HL-60 (cell line): ENCODE measurements around the gene BCCIP.

Source experiments
- DNase-seq, 2 experiments: peaks; one replicate each; pipeline ENCODE4 v3.0.0-alpha.2; 2010 to 2020; ENCODE audit warnings: low read depth in 1 of 2, low spot score in 1 of 2
- H3K27ac ChIP-seq: fragments of 250-450 bp; sonication (Bioruptor Pico); replicated peaks from 2 replicates; pipeline ENCODE4 v1.5.1; 2020; ENCODE audit warnings: mild to moderate bottlenecking, moderate library complexity
- H3K27me3 ChIP-seq: fragments of 250-450 bp; sonication (Bioruptor Pico); 2 replicates; pipeline ENCODE4 v1.5.1; 2021; ENCODE audit warnings: mild to moderate bottlenecking, moderate library complexity; ENCODE audit not compliant: insufficient read depth, poor library complexity, severe bottlenecking
- H3K4me3 ChIP-seq: replicated peaks from 2 replicates; pipeline ENCODE4 v1.5.1; 2011; ENCODE audit warnings: mild to moderate bottlenecking, control low read depth, low read length; ENCODE audit not compliant: insufficient read depth
- CTCF ChIP-seq: IDR thresholded peaks from one replicate; pipeline ENCODE4 v1.5.1; 2011; ENCODE audit warnings: low read length, control low read depth, inconsistent platforms; ENCODE audit not compliant: insufficient read depth
- GABPA ChIP-seq: IDR thresholded peaks from 2 replicates; pipeline ENCODE4 v1.6.1; 2012; ENCODE audit warnings: low read depth
- POLR2AphosphoS5 ChIP-seq: IDR thresholded peaks from 2 replicates; pipeline ENCODE4 v1.6.1; 2012; ENCODE audit warnings: low read depth
- SPI1 ChIP-seq: IDR thresholded peaks from 2 replicates; pipeline ENCODE4 v1.6.1; 2012; ENCODE audit warnings: low read depth, mild to moderate bottlenecking, borderline replicate concordance
- TF ChIP-seq, protein P1 (sequence below): IDR thresholded peaks from 2 replicates; pipeline ENCODE4 v1.6.1; 2012; ENCODE audit warnings: low read depth; ENCODE audit not compliant: insufficient replicate concordance

The BCCIP gene

DNA sequence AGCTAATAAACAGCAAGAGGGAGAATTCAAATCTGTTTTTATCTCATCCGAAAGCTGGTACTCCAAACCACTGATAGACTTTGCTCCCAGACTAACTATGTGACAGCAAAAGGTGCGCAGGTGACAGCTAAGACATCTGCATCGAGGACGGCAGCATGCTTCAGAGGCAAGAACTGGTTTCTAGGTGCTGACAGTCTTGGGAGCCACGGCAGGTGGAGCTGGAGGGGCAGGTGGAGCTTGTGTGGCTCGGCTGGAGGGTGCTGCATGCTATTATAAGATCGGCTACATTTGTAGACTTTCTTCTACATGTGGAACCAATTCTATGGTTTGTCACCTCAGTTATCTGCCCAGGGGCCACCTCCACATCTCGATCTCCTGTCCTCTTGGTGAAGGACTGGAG is 25.9 kb upstream of the BCCIP start:
- Histone ChIP-seq H3K4me3 (no peak overlapping the region), H3K27me3 (no peaks in the 10 kb centered on the region), H3K27ac (no peak overlapping the region)
- no peak for TF ChIP-seq POLR2AphosphoS5
- no peak for TF ChIP-seq SPI1
- TF ChIP-seq CTCF: no peak
- TF ChIP-seq, protein P1, sequence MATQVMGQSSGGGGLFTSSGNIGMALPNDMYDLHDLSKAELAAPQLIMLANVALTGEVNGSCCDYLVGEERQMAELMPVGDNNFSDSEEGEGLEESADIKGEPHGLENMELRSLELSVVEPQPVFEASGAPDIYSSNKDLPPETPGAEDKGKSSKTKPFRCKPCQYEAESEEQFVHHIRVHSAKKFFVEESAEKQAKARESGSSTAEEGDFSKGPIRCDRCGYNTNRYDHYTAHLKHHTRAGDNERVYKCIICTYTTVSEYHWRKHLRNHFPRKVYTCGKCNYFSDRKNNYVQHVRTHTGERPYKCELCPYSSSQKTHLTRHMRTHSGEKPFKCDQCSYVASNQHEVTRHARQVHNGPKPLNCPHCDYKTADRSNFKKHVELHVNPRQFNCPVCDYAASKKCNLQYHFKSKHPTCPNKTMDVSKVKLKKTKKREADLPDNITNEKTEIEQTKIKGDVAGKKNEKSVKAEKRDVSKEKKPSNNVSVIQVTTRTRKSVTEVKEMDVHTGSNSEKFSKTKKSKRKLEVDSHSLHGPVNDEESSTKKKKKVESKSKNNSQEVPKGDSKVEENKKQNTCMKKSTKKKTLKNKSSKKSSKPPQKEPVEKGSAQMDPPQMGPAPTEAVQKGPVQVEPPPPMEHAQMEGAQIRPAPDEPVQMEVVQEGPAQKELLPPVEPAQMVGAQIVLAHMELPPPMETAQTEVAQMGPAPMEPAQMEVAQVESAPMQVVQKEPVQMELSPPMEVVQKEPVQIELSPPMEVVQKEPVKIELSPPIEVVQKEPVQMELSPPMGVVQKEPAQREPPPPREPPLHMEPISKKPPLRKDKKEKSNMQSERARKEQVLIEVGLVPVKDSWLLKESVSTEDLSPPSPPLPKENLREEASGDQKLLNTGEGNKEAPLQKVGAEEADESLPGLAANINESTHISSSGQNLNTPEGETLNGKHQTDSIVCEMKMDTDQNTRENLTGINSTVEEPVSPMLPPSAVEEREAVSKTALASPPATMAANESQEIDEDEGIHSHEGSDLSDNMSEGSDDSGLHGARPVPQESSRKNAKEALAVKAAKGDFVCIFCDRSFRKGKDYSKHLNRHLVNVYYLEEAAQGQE: no peak
- TF ChIP-seq GABPA: no peak
- no peak for DNase-seq

DNA sequence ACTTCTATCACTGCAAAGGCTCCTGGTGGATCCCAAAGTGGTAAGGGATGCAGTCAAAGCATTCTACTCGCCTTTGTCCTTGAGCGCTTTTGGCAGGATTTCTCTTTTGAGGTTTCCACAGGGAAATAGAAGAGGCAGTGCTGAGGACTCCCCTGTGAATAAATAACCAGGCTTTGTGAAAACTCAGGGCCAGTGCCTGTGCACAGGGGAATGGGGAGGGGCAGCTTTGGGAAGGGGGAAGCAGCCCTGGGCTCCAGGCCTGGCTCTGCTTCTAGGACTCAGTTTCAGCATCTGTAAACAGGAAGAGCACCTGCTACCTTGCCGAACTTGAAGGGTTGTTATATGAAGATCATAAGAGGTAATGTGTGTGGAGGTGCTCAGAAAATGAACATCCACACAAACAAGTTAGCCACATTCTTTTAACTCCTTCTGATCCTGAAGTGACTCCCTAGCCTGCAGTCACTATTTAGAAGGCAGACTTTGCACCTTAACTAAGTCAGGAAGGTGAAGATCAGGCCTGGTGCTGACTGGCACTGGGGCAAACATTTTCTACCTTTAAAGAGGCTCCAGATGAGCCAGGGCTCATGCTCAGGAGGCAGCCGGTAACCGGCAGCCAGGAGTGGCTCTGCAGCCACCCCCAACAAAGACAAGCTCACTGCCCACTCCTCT is 25.2 kb upstream of the BCCIP start:
- no peak for DNase-seq
- no peak for TF ChIP-seq GABPA
- TF ChIP-seq, protein P1: no peak
- no peak overlapping the region for H3K27ac ChIP-seq
- H3K27me3 ChIP-seq: no peaks in the 10 kb centered on the region
- H3K4me3 ChIP-seq: no peak overlapping the region

- no peak for DNase-seq
- Histone ChIP-seq H3K4me3 (no peak overlapping the region), H3K27ac (no peak overlapping the region), H3K27me3 (no peaks in the 10 kb centered on the region)
- TF ChIP-seq CTCF (no peak), POLR2AphosphoS5 (no peak), GABPA (no peak), SPI1 (no peak)
- TF ChIP-seq, protein P1: no peak
These were observed 23.7 kb upstream of the BCCIP start for GRCh38 chr10:125799451-125800182.
